ENCODE measurements around the gene MINDY4.

The MINDY4 gene

GRCh38 chr7:30764030-30764975 lies 6.9 kb upstream of the MINDY4 start:
- peak overlapping the region in 1 of 21 experiments; percentile 23 for H3K27ac ChIP-seq

GRCh38 chr7:30765408-30765807 lies 5.8 kb upstream of the MINDY4 start:
- no peak overlapping the region for H3K4me3 ChIP-seq
- no peak overlapping the region for H3K27ac ChIP-seq

More at GRCh38 chr7:30764030-30764975, 6.9 kb upstream of the MINDY4 start:
- no peak overlapping the region for H3K4me3 ChIP-seq

GRCh38 chr7:30770845-30771173 lies 408 bp upstream of the MINDY4 start:
- Histone ChIP-seq H3K27ac (peak overlapping the region in 20 of 21 experiments; percentile 17 to 90 (median 82)), H3K4me3 (peak overlapping the region; percentile 57 to 75 (median 71))

- Histone ChIP-seq H3K27ac (peak overlapping the region; percentile 17 to 90 (median 81)), H3K4me3 (peak overlapping the region; percentile 57 to 75 (median 71))
Measured at GRCh38 chr7:30771880-30772425, 736 bp downstream of the MINDY4 start.

- H3K27ac ChIP-seq = no peak overlapping the region
- no peak overlapping the region for H3K4me3 ChIP-seq
Measured at GRCh38 chr7:30772984-30773383, 1.8 kb downstream of the MINDY4 start.

- no peak overlapping the region for H3K27ac ChIP-seq
Measured at GRCh38 chr7:30775992-30776391, 4.8 kb downstream of the MINDY4 start.

GRCh38 chr7:30776971-30777370 lies 5.8 kb downstream of the MINDY4 start:
- H3K4me3 ChIP-seq = no peak overlapping the region
- H3K27ac ChIP-seq = no peak overlapping the region

More at GRCh38 chr7:30775992-30776391, 4.8 kb downstream of the MINDY4 start:
- no peak overlapping the region for H3K4me3 ChIP-seq

- no peak overlapping the region for H3K4me3 ChIP-seq
Measured at GRCh38 chr7:30778255-30779025, 7.2 kb downstream of the MINDY4 start.

GRCh38 chr7:30779574-30779973 lies 8.4 kb downstream of the MINDY4 start:
- Histone ChIP-seq H3K4me3 (no peak overlapping the region), H3K27ac (no peak overlapping the region)

More at GRCh38 chr7:30778255-30779025, 7.2 kb downstream of the MINDY4 start:
- peak overlapping the region in 2 of 21 experiments; percentile 6 to 74 for H3K27ac ChIP-seq

GRCh38 chr7:30780941-30781340 lies 9.7 kb downstream of the MINDY4 start:
- Histone ChIP-seq H3K4me3 (no peak overlapping the region), H3K27ac (no peak overlapping the region)

- Histone ChIP-seq H3K4me3 (no peak overlapping the region), H3K27ac (no peak overlapping the region)
Measured at GRCh38 chr7:30782690-30783089, 11.5 kb downstream of the MINDY4 start.

GRCh38 chr7:30785786-30786185 lies 14.6 kb downstream of the MINDY4 start:
- Histone ChIP-seq H3K4me3 (no peak overlapping the region), H3K27ac (no peak overlapping the region)

- Histone ChIP-seq H3K27ac (no peak overlapping the region), H3K4me3 (no peak overlapping the region)
Measured at GRCh38 chr7:30787486-30787885, 16.3 kb downstream of the MINDY4 start.

GRCh38 chr7:30788640-30789333 lies 17.6 kb downstream of the MINDY4 start:
- Histone ChIP-seq H3K4me3 (no peak overlapping the region), H3K27ac (peak overlapping the region in 2 of 21 experiments; percentile 22 to 58)

GRCh38 chr7:30789334-30789711 lies 18.1 kb downstream of the MINDY4 start:
- Histone ChIP-seq H3K27ac (peak overlapping the region in 2 of 21 experiments; percentile 22 to 67), H3K4me3 (no peak overlapping the region)

GRCh38 chr7:30790356-30790755 lies 19.1 kb downstream of the MINDY4 start:
- Histone ChIP-seq H3K27ac (peak overlapping the region in 2 of 21 experiments; percentile 49 to 67), H3K4me3 (no peak overlapping the region)

- H3K4me3 ChIP-seq = no peak overlapping the region
- H3K27ac ChIP-seq = no peak overlapping the region
Measured at GRCh38 chr7:30791114-30791513, 19.9 kb downstream of the MINDY4 start.

GRCh38 chr7:30795161-30795948 lies 24.1 kb downstream of the MINDY4 start:
- H3K4me3 ChIP-seq = no peak overlapping the region

More at GRCh38 chr7:30795161-30795948, 24.1 kb downstream of the MINDY4 start:
- peak overlapping the region in 4 of 21 experiments; percentile 15 to 62 (median 30) for H3K27ac ChIP-seq

Measured in skin epidermis (tissue), 12 donors.